Stimulated activated CD8-positive, alpha-beta memory T cell treated with anti-CD3 and anti-CD28 coated beads, Interleukin-12 subunit alpha, Interleukin-12 subunit beta, amount 100 ng/mL, for 1 hour (primary cell): ENCODE results near the gene RNF220.
"Not testable (repeated sequence)": the region's sequence is repeated elsewhere in the genome, so short reads cannot be mapped to it uniquely, and the experiment has no call there.

ENCODE experiments used
- DNase-seq: peaks from one replicate; pipeline ENCODE4 v3.0.0-alpha.2; 2020; ENCODE audit warnings: low read depth

The RNF220 gene

DNA sequence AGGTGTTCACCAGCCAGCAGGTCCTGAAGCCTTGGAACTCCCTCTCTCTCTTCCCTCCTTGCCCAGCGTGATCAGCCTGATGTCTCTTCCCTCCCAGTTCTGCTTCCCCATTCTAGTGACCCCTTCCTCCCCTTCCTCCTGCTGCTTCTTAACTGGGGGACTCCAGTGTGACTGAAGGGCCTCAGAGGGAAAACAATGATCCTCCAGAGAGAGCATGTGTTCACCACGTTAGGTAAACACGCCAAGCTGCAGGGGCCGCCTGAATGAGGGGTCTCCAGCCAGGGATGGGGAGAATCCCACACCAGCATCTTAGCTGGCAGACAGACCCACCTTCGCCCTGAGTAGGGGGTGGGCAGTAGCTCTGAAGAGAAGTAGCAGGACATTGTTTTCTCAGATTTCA, 144.5 kb downstream of the RNF220 start:
- DNase-seq, result no peak

DNA sequence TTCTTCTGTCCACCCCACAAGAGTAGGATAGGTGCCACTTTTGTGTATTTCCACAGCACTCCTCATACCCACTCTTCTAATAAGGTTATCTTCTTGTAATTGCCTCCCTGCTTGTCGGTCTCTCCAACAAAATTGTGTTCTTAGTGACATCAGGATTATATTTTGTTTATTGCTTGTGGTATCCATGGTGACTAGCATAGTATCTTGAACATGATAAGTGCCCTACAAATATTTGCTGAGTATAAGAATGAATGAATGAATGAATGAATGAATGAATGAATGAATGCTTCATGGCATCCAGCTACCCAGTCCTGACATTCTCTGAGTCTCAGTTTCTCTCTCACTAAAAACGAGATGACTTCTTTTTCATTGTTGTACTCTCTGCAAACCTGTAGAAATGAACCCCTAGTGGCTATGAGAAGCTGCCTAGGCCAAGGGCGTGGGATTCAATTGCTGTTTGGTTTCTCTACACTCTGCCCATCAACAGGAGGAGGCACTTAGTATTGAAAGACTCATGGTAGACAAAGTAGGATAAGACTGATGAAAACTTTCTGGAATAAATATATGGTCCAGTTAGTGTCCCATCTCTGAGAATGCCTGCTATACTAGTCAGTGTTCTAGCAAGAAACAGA, 148.2 kb downstream of the RNF220 start:
- DNase-seq, result no peak

DNA sequence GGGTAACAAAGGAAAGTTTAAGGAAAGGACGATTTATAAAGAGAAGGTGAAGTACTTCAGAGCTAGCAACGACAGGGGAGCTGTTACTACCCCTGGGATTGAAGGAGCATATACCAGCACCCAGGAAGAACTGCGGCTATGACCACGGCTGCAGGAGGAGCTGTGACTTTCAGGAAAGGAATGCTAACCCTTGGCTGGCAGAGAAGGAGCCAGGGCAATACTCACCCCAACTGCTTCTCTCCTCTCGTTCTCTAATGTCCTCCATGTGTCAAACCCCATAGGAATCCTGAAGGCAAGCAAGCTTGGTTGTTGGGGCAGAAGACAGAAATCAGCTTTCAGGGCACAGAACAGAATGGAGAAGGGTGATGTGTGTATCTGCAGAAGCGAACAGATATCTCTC, 148.7 kb downstream of the RNF220 start:
- DNase-seq, result no peak

DNA sequence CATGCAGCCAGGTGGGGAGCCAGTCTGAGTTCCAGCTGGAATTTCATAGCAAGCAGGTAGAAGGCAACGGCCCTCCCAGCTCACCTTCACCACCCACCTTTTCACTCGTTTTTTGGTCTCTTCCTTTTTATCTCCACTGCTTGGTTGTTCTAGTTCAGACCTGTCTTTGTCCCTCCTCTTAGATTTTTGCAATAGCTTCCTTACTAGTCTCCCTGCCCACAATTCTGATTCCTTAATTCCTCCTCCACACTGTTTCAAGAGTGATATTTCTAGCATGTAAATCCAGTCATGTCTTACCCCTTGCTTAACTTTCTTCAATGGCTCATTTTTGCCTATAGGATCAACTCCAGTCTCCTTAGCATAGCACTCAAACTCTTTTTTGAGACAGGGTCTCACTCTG, 149.7 kb downstream of the RNF220 start:
- DNase-seq, result no peak

DNA sequence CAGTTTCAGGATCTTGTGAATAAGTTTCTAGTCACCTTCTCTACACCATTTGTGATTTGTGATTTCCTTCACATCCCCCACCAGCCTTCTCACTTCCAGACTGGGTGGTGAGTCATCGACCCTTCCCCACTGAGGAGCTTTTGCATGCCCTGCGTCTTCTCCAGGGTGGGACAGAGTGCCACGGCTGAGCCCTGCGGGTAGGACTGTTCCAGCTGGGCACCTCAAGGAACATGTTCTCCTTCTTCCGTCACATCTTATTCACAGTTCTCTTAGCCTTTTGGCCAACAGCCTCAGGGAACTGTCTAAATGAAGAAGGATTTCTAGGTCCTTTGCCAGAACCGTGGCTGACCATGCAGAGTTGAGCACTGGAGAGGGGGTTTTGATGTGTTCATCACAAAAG, 152.7 kb downstream of the RNF220 start:
- DNase-seq, result no peak

DNA sequence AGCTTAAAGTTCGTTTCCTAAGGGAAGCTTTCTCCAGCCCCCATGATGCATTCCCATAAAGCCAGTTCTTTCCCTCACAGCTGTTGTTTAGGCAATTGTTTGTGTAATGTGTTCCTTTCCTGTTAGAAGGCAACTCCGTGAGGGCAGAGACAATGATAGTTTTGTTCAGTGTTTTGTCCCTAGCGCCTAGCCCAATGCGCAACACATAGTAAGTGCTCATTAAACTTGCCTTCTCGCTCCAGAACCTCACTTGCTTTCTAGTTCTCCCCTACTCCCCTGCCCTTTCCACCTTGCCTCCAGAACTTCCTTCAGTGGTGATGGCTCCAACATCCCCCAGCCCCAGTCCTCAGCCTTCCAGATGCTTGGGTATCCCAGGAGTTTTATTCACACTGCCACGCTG, 153.8 kb downstream of the RNF220 start:
- DNase-seq, result no peak

DNA sequence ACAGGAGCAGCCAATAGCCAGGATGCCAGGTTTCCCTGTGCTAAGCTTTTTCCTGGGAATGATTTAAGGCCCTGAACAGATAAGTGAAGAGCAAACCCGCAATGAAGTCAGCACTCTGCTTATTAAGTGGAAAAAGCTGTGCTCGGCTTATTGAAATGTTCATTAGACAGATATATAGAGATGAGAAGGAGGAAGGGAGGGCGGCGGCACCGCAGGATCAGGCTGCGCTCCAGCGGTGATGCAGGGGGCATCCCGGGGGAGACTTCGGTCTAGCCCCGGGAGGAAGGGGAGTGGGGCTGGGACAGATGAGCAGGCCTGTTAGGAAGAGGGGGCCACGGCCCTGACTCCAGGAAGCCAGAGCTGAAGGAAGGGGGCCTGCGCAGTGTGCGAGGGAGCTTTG, 154.3 kb downstream of the RNF220 start:
- no peak for DNase-seq

DNA sequence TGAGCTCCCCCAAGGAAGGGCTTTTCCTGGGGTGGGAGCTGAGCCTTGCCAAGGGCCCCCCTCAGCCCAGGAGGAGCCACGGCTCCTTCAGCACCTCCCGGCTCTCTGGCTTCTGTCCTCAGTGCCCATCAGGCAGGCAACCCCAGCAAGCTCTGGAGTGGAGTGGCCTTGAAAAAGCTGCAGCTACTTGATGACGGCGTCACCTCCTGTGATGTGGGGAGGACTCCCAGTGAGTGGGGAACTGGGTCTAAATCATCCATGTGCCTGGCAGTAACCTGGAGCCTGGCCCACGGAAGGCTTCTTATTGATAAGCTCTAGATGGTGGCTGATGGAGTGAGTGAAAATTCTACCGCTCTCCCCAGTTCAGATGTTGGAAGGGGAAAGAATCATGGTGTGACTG, 154.9 kb downstream of the RNF220 start:
- no peak for DNase-seq

DNA sequence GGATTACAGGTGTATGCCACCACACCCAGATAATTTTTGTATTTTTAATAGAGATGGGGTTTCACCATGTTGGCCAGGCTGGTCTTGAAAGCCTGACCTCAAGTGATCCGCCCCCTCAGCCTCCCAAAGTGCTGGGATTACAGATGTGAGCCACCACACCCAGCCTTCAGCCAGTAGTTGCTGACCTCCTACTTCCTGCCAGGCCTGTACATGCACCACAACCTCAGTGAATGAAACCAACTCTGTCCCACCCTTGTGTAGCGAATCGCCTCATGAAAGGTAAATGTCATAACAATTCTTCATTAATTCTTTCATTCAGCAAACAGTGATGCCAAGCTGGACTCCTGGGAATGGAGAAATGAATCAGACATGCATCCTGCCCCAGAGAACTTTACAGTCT, 155.6 kb downstream of the RNF220 start:
- DNase-seq, result not testable (repeated sequence)

DNA sequence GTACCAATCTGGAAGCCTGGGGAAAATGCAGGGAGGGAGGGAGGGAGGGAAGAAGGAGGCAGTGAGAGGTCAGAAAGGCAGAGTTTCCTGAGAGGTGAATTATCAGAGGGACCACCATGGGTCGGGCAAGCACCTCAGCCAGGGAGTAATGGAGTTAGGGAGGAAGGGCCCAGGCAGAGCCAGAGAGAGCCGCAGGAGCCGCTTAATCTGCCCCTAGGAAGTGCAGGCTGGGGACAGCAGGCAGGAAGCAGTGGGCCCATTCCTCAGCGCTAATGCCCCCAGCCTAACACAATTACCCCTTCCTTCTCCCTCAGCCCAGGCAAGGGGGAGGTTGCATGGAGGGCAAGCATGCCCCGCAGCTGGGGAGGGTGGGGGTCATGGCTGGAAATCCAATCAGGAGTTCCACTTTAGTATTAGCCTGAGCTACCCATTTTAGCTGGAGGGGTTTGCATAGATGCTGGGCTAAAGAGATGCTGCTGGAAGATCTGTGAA, 160.2 kb downstream of the RNF220 start:
- no peak for DNase-seq

DNA sequence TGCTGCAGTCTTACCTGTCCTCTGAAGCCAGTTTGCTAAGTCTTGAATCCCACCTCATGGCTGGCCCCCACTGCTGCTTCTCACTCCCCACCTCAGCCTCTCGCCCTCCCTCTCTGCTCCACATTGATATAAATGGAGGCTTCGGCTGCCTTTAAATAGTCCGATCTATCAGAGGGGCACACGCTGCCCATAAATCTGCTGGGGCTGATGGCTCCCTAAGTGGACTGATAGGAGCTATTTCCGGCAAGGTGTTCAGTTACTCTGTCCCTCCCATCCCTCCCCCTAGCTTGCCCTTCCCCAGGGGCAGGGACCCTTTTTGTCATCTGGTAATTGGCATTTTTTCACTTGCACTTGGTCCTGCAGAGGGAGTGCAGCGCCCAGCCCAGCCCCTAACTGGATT, 160.8 kb downstream of the RNF220 start:
- DNase-seq, result no peak

DNA sequence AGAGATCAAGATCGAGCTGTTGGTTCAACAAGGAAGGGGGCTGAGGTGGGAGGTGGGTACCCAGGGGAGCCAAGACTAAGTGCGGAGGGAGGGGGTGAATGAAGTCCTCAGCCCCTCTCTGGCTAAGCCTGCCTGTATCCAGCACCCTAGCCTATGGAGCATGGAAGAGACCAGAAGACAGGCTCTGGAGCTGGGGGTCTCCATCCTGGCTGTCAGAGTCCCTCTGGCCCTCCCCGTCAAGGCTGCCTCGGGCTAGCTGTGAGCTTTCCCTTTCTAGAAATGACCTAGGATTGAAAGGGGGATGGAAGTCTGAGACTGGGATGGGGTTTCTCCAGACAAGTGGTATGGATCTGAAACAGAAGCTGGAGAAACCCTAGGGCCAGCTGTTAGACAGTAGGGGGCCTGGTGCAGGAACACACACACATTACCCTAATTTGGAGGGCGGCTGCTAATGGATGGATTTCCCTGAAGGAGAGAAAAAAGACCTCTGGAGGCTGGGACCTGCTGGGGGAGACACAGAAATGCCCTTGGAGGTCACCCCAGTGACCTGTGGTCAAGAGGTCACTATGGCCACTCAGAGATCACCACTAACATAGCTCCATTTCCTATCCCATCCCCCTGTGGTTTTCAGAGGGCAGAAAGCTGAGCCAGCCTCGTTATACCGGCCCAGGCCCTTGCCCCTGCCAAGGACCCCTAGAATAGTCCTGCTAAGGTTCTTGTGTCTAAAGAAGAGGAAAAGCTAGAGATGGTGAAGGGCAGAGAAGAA, 161.4 kb downstream of the RNF220 start:
- no peak for DNase-seq

DNA sequence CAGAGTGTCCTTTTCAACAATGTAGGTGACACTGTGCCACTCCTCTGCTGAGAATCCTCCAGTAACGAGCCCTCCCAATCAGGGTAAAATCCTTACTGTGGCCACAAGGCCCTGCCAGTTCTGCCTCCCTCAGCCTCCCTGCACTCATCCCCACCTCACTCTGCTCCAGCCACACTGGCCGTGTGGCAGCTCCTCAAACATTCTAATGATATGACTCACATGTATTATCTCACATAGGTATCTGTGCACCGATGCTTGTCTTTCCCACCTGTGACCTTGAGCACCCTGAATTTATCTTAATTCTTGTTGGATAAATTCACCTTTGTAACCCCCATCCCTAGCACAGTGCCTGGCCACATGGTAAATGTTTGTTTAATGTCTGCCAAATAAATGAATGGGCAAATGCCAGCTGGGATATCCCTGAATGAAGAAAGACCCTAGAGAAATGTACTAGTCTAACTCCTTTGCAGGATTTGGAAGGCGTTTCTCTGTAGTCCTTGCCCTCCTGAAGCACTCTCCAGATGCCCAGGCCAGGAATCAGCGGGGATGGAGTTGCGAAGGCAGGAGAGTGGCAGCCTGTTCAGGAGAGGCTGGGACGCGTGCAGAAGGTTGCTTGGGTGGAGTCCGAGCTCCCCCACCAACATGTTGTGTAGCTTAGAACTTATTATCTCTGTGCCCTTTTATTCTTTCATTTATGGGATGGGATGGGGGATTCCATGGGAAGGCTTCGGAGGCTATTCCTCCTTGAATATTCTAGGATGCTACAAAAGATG, 163.3 kb downstream of the RNF220 start:
- no peak for DNase-seq

DNA sequence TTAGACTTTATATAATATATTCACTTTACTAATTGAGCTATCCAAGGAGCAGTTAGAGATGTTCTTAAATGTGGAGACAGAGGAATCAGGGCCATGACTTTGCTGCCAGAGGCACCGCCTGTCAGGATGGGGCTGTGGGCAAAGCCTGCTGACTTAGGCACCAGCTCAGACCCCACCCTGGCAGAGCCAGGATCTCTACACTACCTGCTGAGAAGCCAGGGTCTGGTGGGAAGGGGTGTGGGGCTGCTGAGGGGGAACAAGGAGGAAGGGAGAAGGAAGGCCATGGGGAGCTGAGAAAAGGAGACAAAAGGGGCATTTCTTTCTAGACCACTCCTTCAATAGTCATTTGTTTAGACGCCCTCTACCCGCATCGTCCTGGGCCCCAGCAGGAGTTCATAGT, 164.4 kb downstream of the RNF220 start:
- DNase-seq, result no peak

DNA sequence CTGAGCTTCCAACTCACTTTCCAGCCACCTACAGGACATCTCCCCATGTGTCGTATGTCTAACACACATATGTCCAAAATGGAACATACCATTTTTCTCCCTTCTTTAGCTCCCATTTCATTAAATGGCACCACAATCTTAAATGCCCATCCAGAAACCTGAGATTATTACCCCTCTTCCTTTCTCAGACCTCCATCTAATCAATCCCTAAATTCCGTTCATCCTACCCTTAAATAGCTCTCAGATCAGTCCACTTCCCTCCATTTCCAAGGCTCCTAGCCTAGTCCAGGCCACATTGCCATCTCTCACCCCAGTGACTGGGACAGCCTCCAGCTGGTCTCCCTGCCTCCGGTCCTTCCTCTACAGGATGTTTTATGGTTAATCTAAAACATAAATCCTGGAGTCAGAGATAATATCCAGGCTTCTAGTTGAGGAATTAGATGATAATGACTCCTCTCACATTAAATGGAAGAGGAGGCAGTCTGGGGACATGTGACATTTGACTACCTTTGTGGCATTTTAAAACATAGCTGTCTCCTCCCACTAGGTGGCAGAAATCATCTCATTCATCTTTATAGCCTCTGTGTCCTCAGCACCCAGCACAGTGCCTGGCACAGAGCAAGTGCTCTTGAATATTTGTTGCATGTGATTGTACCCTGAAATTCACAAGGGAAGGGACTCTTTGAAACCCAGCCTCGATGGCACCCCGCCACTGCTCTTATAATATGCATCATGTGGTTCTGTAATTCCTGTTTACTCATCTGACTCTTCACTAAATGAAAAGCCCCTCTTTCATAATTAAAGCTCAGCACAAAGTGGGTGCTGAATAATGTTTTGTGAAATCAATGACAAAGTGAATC, 166.9 kb downstream of the RNF220 start:
- no peak for DNase-seq

DNA sequence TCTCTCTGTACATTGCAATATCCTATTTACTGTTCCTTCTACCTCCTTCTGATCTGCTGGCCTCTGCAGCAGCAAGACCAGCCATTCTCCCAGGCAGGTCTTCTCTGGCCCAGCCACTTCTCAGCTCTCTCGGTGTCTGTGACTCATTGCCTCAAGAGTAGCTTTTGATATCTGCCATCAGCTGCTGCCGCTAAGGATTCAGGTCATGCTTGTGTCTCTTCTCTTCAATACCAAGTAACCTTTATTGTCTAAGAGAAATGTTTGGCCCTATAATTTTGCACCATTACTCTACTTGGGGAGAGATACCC, 167.5 kb downstream of the RNF220 start:
- DNase-seq, result no peak

DNA sequence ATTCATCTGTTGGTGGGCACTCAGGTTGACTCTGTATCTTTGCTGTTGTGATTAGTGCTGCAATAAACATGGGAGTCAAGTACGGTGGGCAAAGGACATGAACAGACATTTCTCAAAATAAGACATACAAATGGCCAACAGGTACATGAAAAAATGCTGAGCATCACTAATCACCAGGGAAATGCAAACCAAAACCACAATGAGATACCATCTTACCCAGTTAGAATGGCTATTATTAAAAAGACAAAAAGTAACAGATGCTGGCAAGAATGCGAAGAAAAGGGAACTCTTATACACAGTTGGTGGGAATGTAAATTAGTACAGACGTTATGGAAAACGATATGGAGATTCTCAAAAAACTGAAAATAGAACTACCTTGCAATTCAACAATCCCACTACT, 170.3 kb downstream of the RNF220 start:
- no peak for DNase-seq

DNA sequence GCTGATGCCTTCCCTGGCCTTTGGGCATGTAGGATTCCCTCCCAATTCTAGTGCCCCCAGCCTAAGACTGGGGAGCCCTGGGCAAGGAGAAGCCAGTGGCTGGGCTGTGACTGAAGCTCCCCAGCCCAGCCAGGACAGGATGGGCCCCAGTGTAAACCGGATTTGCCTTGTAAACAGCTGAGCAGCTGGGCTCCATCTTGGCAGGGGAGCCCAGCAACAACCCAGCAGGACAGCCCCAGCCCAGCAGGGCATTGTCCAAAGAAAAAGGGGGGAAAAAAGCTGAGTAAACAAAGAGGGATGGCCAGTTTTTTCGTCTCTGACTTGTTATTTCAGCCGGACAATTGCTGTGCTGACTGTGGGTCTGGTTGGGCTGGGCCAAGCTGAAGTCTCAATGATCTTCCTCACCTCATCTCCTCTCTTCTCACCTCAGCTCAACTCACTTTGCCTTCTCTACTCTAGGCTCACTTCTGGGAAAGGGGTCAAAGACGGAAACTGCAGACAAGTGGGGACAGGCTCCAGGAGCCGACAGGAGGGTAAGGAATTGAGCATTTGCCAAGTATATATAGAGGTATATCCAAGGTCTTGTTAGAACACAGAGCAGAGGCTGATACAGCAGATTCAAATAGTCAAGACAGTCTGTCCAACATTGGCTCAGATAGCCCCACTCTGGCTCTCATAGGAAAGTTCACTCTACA, 171.5 kb downstream of the RNF220 start:
- DNase-seq, result no peak

DNA sequence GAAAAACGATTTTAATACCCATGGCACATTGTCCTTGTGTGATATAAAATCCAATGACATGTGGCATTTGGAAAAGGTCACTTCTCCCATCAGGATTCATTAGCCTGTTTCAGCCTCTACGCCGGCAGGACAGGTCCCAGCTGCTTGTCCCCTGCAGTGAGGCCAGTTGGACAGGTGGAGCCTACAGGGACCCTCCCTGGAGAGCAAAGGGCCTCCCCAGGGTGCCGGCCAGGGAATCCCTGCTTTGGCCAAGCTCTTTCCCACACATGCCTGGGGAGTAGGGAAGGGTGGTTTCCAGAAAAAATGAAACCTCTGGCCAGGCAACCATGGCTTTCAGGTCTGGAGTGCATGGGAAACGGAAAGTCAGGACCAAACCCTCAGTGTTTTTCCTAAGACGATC, 176.2 kb downstream of the RNF220 start:
- DNase-seq, result no peak

DNA sequence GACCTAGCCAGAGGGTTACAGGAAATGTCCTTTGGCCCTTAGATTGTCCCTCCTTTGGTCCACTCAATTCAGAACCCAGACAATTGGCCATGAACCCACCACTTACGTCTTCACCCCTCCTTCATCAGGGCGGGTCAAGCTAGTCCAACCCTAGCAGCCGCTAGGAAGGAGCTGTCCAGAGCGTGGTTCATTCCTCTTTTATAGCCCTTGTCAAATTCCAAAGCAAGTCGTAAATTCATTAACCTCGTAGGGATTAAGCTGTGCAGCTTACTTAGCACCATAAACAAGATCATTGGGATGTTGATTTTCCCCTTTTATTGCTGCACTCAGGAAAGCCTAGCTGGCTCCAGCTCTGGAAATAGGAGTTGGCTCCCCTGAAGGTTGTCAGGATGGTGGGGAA, 179.1 kb downstream of the RNF220 start:
- DNase-seq, result no peak

DNA sequence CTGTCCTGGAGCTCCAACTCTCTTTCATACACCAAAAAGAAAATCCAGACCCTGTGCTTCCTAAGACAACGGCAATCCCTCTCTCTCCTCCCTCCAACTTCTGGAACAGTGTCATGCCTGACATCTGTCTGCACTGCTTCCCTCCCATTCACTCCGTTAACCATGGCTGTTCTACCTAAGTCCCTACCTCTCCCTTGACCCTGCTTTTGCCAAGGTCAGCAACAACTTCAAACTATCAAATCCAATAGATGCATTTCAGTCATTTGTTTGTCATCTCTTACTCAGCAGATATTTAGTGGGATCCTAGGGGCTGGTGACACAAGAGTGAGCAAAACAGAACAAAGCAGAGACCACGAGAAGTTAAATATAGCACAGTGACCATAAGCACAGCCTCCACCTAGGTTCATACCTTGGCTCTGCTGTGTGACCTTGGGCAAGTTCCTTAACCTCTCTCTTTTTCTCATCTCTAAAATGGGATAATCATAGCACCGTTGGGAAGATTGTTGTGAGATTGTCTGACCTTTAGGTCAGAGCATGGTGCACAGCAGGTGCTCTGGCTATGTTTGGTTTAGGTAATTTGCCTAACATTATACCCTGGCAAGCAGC, 180.4 kb downstream of the RNF220 start:
- no peak for DNase-seq
